Lower lobe of right lung (tissue), 2 donors: ENCODE data around the gene TMEM63B. TPM values are rescaled to one million over a fixed set of nuclear protein-coding genes. Genes with fewer than 3 reads are reported as not detected.

Experiments used
- ATAC-seq, 2 donors: fragments of 200-7000 bp; cut with Tn5 transposase; one replicate each; pipeline ENCODE4 v1.9.1; 2020 to 2022; ENCODE audit warnings: mild to moderate bottlenecking in 2 of 2, moderate library complexity in 2 of 2
- DNase-seq: peaks from one replicate; pipeline ENCODE4 v3.0.0-alpha.2; 2020
- H3K27ac ChIP-seq: fragments of 200-600 bp; one replicate; pipeline ENCODE4 v1.8.0; 2022
- H3K27me3 ChIP-seq: fragments of 200-600 bp; one replicate; pipeline ENCODE4 v1.8.0; 2022; ENCODE audit warnings: low read depth
- H3K36me3 ChIP-seq: fragments of 200-600 bp; one replicate; pipeline ENCODE4 v1.8.0; 2022; ENCODE audit warnings: mild to moderate bottlenecking
- H3K4me1 ChIP-seq: fragments of 200-600 bp; one replicate; pipeline ENCODE4 v1.8.0; 2022
- H3K4me3 ChIP-seq: fragments of 200-600 bp; one replicate; pipeline ENCODE4 v1.8.0; 2022; ENCODE audit warnings: mild to moderate bottlenecking
- H3K9me3 ChIP-seq: fragments of 200-600 bp; one replicate; pipeline ENCODE4 v1.8.0; 2022
- CTCF ChIP-seq: fragments of 200-600 bp; IDR thresholded peaks from one replicate; pipeline ENCODE4 v1.8.0; 2022; ENCODE audit warnings: antibody characterized with exemption, mild to moderate bottlenecking
- intact Hi-C: fragments of 100-400 bp; cut with DNase I; formaldehyde crosslinking; loops from one replicate; pipeline ENCODE4 v1.11.0; 2022
- total RNA-seq: library from RNA; stranded (reverse); fragmentation: NEBNext Ultra II Directional; extraction: Animal tissue kit (Norgen Biotek cat#: 25700); gene quantifications from one replicate; pipeline ENCODE4 v1.2.1, GENCODE V29; 2021
- donor health status: DM: no; HTN: yes; CAD: no; lungs with severe emphysema.

TMEM63B gene
- total RNA-seq, 1 donor from 2014 or later, result 99.2 TPM

GRCh38 chr6:44169154-44169553, 41.8 kb downstream of the TMEM63B start:
- no peak for DNase-seq

DNA sequence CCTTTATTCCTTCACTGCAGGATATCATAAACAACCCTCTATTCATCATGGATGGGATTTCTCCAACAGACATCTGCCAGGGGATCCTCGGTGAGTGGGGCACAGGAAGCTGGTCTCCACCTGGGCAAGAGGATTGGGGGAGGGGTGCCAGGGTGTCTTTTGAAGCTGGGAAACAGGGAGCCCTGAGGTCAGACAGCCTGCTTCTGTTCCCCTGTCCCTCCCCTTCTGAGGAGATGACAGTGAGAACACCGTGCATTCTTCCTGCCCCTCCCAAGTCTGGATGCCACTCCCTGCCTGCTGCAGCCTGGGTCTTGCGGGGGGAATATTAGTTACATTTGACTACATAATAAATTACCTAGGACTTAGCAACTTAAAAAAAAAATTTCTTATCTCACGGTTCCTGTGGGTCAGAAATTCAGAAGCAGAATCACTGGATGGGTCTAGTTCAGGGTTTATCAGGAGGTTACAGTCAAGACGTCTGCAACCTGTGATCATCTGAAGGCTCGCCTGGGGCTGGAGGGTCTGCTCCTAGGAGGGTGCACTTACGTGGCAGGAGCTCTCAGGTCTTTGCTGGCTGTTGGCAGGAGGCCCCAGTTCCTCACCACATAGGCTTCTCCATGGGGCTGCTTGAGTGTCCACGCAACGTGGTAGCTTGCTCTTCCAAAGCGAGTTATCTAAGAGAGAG, 42.7 kb downstream of the TMEM63B start:
- no peak overlapping the region for H3K27ac ChIP-seq
- intact Hi-C loops, result loop anchor here (10.0 kb wide), 1 partner anchor 65 kb away; no protein-coding TSS in a partner anchor
- TF ChIP-seq CTCF, result no peak
- no peaks in the 10 kb centered on the region for H3K36me3 ChIP-seq
- DNase-seq (no peak), ATAC-seq (no peak)
- no peak overlapping the region for H3K4me3 ChIP-seq
- no peaks in the 10 kb centered on the region for H3K27me3 ChIP-seq
- H3K9me3 ChIP-seq, result no peaks in the 10 kb centered on the region
- peaks cover 3% of the 10 kb centered on the region for H3K4me1 ChIP-seq

More at GRCh38 chr6:44169154-44169553, 41.8 kb downstream of the TMEM63B start:
- Histone ChIP-seq H3K27me3 (no peaks in the 10 kb centered on the region), H3K4me3 (no peak overlapping the region), H3K36me3 (no peaks in the 10 kb centered on the region), H3K4me1 (peaks cover 3% of the 10 kb centered on the region), H3K9me3 (no peaks in the 10 kb centered on the region), H3K27ac (no peak overlapping the region)
- intact Hi-C loops, result no loop called here
- TF ChIP-seq CTCF, result no peak
- no peak for ATAC-seq

DNA sequence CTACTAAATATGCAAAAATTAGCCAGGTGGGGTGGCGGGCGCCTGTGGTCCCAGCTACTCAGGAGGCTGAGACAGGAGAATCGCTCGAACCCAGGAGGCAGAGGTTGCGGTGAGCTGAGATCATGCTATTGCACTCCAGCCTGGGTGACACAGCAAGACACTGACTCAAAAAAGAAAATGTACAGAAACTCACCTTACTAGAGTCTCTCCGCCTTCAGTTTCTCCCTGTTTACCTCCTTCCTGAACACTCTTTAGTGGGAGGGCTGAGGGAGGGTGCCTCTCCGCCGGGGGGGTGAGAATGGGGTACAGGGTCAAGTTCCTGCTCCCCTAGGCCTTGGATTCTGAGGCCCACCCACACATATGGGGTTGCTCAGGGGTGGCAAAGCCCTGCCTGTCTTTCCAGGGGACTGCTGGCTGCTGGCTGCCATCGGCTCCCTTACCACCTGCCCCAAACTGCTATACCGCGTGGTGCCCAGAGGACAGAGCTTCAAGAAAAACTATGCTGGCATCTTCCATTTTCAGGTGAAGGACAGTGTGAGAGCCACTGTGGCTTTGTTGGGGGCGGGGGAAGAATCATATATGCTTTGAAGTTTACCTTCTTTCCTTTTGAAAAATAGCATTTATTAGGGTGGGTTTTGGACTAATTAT, 44.7 kb downstream of the TMEM63B start:
- TF ChIP-seq CTCF, result no peak

GRCh38 chr6:44172731-44173500, 45.6 kb downstream of the TMEM63B start:
- no peak overlapping the region for H3K4me3 ChIP-seq
- no peak overlapping the region for H3K27ac ChIP-seq
- peak; percentile 89 for TF ChIP-seq CTCF
- DNase-seq (peak; percentile 88), ATAC-seq (peak; percentile 94 to 95)
- H3K36me3 ChIP-seq, result no peaks in the 10 kb centered on the region
- intact Hi-C loops, result loop anchor here (10.0 kb wide), 1 partner anchor 62 kb away; no protein-coding TSS in a partner anchor
- peaks cover 3% of the 10 kb centered on the region for H3K4me1 ChIP-seq
- H3K9me3 ChIP-seq, result no peaks in the 10 kb centered on the region
- H3K27me3 ChIP-seq, result no peaks in the 10 kb centered on the region

More for the DNA sequence above, 44.7 kb downstream of the TMEM63B start:
- ATAC-seq (peak in 1 of 2 donors; percentile 31), DNase-seq (no peak)
- Histone ChIP-seq H3K36me3 (no peaks in the 10 kb centered on the region), H3K4me1 (peaks cover 3% of the 10 kb centered on the region), H3K27ac (no peak overlapping the region), H3K4me3 (no peak overlapping the region), H3K9me3 (no peaks in the 10 kb centered on the region), H3K27me3 (no peaks in the 10 kb centered on the region)
- intact Hi-C loops, result loop anchor here (10.0 kb wide), 1 partner anchor 63 kb away; no protein-coding TSS in a partner anchor

- DNase-seq (peak; percentile 37), ATAC-seq (no peak)
- peaks cover 3% of the 10 kb centered on the region for H3K4me1 ChIP-seq
- H3K36me3 ChIP-seq, result no peaks in the 10 kb centered on the region
- H3K9me3 ChIP-seq, result no peaks in the 10 kb centered on the region
- H3K27ac ChIP-seq, result no peak overlapping the region
- intact Hi-C loops, result loop anchor here (10.0 kb wide), 1 partner anchor 59 kb away; no protein-coding TSS in a partner anchor
- TF ChIP-seq CTCF, result no peak
- no peaks in the 10 kb centered on the region for H3K27me3 ChIP-seq
- no peak overlapping the region for H3K4me3 ChIP-seq
Measured at GRCh38 chr6:44176130-44176761, 48.9 kb downstream of the TMEM63B start.
